ENCODE results near the gene POU5F1. TPM values are rescaled to one million over a fixed set of nuclear protein-coding genes. Genes with fewer than 3 reads are reported as not detected.

Gene POU5F1
- total and polyA plus RNA-seq, 7 experiments from 2014 or later: 0.18 to 0.46 TPM; not detected in 5

DNA sequence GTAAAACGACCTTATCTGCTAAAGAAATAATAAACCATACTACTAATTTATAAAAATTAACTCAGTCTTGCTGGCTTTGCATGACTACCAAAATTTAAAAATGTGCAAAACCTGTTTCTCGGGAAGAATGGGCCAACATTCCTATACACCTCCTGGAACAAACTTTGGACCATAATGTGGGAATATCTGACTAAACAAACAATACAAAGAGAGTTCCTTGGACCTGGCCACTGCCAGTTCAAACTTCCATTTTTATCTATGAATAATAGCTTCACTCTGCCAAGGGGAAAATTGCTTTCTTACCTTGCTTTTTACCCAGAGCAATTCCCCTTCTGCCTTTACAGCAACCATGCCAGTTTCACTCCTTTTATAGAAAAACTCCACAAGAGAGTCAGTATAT is 38.7 kb upstream of the POU5F1 start:
- intact Hi-C loops (cut with micrococcal nuclease): loop anchor here in 1 of 2 donors (10.0 kb wide), 1 partner anchor 1996 kb away; the partner anchor contains the start of genes HSD17B8, RING1, RXRB and SLC39A7
- no peaks in the 10 kb centered on the region for H3K27me3 Mint-ChIP-seq
- H3K9me3 Mint-ChIP-seq: no peaks in the 10 kb centered on the region
- no peak for DNase-seq
- H3K4me3 Mint-ChIP-seq: no peak overlapping the region
- POLR2A ChIA-PET: interaction anchor here (0.6 to 4.5 kb wide), 3 partner anchors 10 to 734 kb away, joined by 3 to 28 read pairs (median 3); no protein-coding TSS in a partner anchor
- H3K27ac ChIP-seq (ENCODE audit: low read depth, low read length): no peak overlapping the region
- no peaks in the 10 kb centered on the region for H3K9me3 ChIP-seq (ENCODE audit: control insufficient read depth in 2 of 3, low read length in 3 of 3)
- no peaks in the 10 kb centered on the region for H3K36me3 ChIP-seq (ENCODE audit: control insufficient read depth in 2 of 3, insufficient read depth in 3 of 3, low read length in 3 of 3)
- H3K27ac Mint-ChIP-seq: peak overlapping the region in 2 of 9 donors; percentile 66 to 67
- peaks cover 0 to 6% of the 10 kb centered on the region in 2 donors for H3K4me1 ChIP-seq (ENCODE audit: control insufficient read depth in 2 of 2, insufficient read depth in 2 of 2, low read length in 2 of 2)
- H3K27me3 ChIP-seq (ENCODE audit: control insufficient read depth in 2 of 2, insufficient read depth in 2 of 2, low read length in 2 of 2): no peaks in the 10 kb centered on the region
- peaks cover 13 to 21% (median 14%) of the 10 kb centered on the region in 7 donors for H3K4me1 Mint-ChIP-seq
- CTCF ChIA-PET: interaction anchor here (0.7 to 2.1 kb wide), 2 partner anchors 47 to 157 kb away, joined by 3 to 5 read pairs; no protein-coding TSS in a partner anchor
- H3K36me3 Mint-ChIP-seq: peaks cover 0 to 4% (median 0%) of the 10 kb centered on the region in 5 donors
- no peak for ATAC-seq
- H3K4me3 ChIP-seq (ENCODE audit: low read length): no peak overlapping the region

DNA sequence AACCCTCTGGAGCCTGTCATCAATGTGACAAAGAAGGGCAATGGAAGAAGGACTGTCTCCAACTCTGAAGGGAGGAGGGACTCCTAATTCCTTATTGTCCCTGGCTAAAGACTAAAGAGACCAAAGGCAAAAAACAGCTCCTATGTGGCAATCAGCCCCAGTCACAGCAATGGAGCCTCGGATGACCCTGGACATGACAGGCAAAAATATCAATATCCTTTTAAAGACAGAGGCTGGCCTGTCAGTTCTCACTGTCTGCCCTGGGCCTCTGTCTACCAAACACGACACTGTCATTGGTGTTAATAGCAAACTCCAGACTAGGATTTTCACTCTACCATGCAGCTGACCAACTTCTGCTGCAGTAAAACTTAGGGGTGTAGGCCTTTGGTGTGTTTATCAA is 38.0 kb upstream of the POU5F1 start:
- Mint-ChIP-seq H3K9me3 (no peaks in the 10 kb centered on the region), H3K27me3 (no peaks in the 10 kb centered on the region), H3K36me3 (peaks cover 0 to 4% (median 0%) of the 10 kb centered on the region in 5 donors), H3K4me1 (peaks cover 16 to 27% (median 20%) of the 10 kb centered on the region in 7 donors), H3K27ac (peak overlapping the region in 4 of 9 donors; percentile 7 to 77 (median 68)), H3K4me3 (no peak overlapping the region)
- Histone ChIP-seq H3K4me3 (ENCODE audit: low read length) (no peak overlapping the region), H3K9me3 (ENCODE audit: control insufficient read depth in 2 of 3, low read length in 3 of 3) (no peaks in the 10 kb centered on the region), H3K4me1 (ENCODE audit: control insufficient read depth in 2 of 2, insufficient read depth in 2 of 2, low read length in 2 of 2) (peaks cover 1 to 8% of the 10 kb centered on the region in 2 donors), H3K27me3 (ENCODE audit: control insufficient read depth in 2 of 2, insufficient read depth in 2 of 2, low read length in 2 of 2) (no peaks in the 10 kb centered on the region), H3K27ac (ENCODE audit: low read depth, low read length) (no peak overlapping the region), H3K36me3 (ENCODE audit: control insufficient read depth in 2 of 3, insufficient read depth in 3 of 3, low read length in 3 of 3) (no peaks in the 10 kb centered on the region)
- ChIA-PET POLR2A (interaction anchor here (1.2 to 4.5 kb wide), 2 partner anchors 10 to 16 kb away, joined by 3 to 28 read pairs; no protein-coding TSS in a partner anchor), CTCF (interaction anchor here (2.1 kb wide), 1 partner anchor 158 kb away, joined by 5 read pairs; no protein-coding TSS in a partner anchor)
- ATAC-seq (no peak), DNase-seq (no peak)
- intact Hi-C loops (cut with micrococcal nuclease): loop anchor here in 1 of 2 donors (10.0 kb wide), 1 partner anchor 1996 kb away; the partner anchor contains the start of genes HSD17B8, RING1, RXRB and SLC39A7

- H3K27me3 Mint-ChIP-seq: no peaks in the 10 kb centered on the region
- Histone ChIP-seq H3K9me3 (ENCODE audit: control insufficient read depth in 2 of 3, low read length in 3 of 3) (no peaks in the 10 kb centered on the region), H3K36me3 (ENCODE audit: control insufficient read depth in 2 of 3, insufficient read depth in 3 of 3, low read length in 3 of 3) (peaks cover 0 to 4% (median 0%) of the 10 kb centered on the region in 3 experiments), H3K27ac (ENCODE audit: low read depth, low read length) (no peak overlapping the region), H3K4me3 (ENCODE audit: low read length) (no peak overlapping the region), H3K4me1 (ENCODE audit: control insufficient read depth in 2 of 2, insufficient read depth in 2 of 2, low read length in 2 of 2) (peaks cover 13 to 26% of the 10 kb centered on the region in 2 donors), H3K27me3 (ENCODE audit: control insufficient read depth in 2 of 2, insufficient read depth in 2 of 2, low read length in 2 of 2) (no peaks in the 10 kb centered on the region)
- CTCF ChIA-PET: no interaction called here
- peaks cover 5 to 15% (median 5%) of the 10 kb centered on the region in 5 donors for H3K36me3 Mint-ChIP-seq
- DNase-seq (no peak), ATAC-seq (no peak)
- peaks cover 37 to 53% (median 44%) of the 10 kb centered on the region in 7 donors for H3K4me1 Mint-ChIP-seq
- H3K9me3 Mint-ChIP-seq: peaks cover 0 to 3% (median 0%) of the 10 kb centered on the region in 11 donors
- intact Hi-C loops (cut with micrococcal nuclease): loop anchor here in 1 of 2 donors (10.0 kb wide), 1 partner anchor 1999 kb away; the partner anchor contains the start of genes HSD17B8, RING1, RXRB and SLC39A7
- POLR2A ChIA-PET: interaction anchor here (4.5 to 6.8 kb wide), 2 partner anchors 7 to 161 kb away, joined by 28 to 35 read pairs; no protein-coding TSS in a partner anchor
- H3K4me3 Mint-ChIP-seq: peak overlapping the region; percentile 22 to 86 (median 53)
- H3K27ac Mint-ChIP-seq: peak overlapping the region; percentile 22 to 93 (median 82)
Measured at GRCh38 chr6:31205638-31206037, 35.2 kb upstream of the POU5F1 start.

DNA sequence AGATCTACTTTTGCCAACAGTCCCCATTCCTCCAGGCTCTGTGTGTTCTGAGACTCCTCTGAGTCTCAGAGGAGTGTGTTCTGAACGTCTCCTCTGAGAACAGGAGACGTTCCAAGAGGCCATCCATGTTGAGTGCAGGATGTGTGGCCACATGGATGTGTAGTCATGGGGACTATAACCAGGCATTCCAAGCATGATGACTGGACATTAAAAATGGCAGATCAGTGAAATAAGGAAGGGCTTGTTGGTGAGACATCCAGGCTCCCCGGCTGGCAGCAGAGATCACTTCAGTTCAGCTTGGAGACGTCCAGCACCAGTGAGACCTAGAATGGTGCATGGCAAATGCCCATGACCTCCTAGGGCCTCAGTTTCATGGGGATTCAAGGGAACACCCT is 34.3 kb upstream of the POU5F1 start:
- ATAC-seq (no peak), DNase-seq (no peak)
- intact Hi-C loops (cut with micrococcal nuclease): loop anchor here (1.0 to 10.0 kb wide), 3 partner anchors 68 to 2000 kb away; partner anchors contain the start of genes HLA-C (in 1 of the 2), HSD17B8 (in 1 of the 2), MDC1 (in 1 of the 2) and RING1 (in 1 of the 2)
- H3K4me1 ChIP-seq (ENCODE audit: control insufficient read depth in 2 of 2, insufficient read depth in 2 of 2, low read length in 2 of 2): peaks cover 21 to 31% of the 10 kb centered on the region in 2 donors
- CTCF ChIA-PET: interaction anchor here (2.5 kb wide), 1 partner anchor 162 kb away, joined by 13 read pairs; no protein-coding TSS in a partner anchor
- peaks cover 0 to 4% (median 0%) of the 10 kb centered on the region in 3 experiments for H3K36me3 ChIP-seq (ENCODE audit: control insufficient read depth in 2 of 3, insufficient read depth in 3 of 3, low read length in 3 of 3)
- H3K27me3 ChIP-seq (ENCODE audit: control insufficient read depth in 2 of 2, insufficient read depth in 2 of 2, low read length in 2 of 2): no peaks in the 10 kb centered on the region
- H3K4me3 ChIP-seq (ENCODE audit: low read length): no peak overlapping the region
- peak overlapping the region; percentile 82 to 97 (median 96) for H3K27ac Mint-ChIP-seq
- peak overlapping the region; percentile 74 to 96 (median 89) for H3K4me3 Mint-ChIP-seq
- H3K36me3 Mint-ChIP-seq: peaks cover 5 to 24% (median 5%) of the 10 kb centered on the region in 5 donors
- peaks cover 0 to 3% (median 0%) of the 10 kb centered on the region in 11 donors for H3K9me3 Mint-ChIP-seq
- no peaks in the 10 kb centered on the region for H3K27me3 Mint-ChIP-seq
- POLR2A ChIA-PET: interaction anchor here (0.6 to 6.8 kb wide), 4 partner anchors 19 to 986 kb away, joined by 3 to 35 read pairs (median 4); partner anchors contain the start of gene PBX2
- H3K9me3 ChIP-seq (ENCODE audit: control insufficient read depth in 2 of 3, low read length in 3 of 3): no peaks in the 10 kb centered on the region
- H3K4me1 Mint-ChIP-seq: peaks cover 42 to 62% (median 53%) of the 10 kb centered on the region in 7 donors
- peak overlapping the region; percentile 73 for H3K27ac ChIP-seq (ENCODE audit: low read depth, low read length)

GRCh38 chr6:31203345-31203979 is 33.0 kb upstream of the POU5F1 start:
- peaks cover 5 to 34% (median 5%) of the 10 kb centered on the region in 5 donors for H3K36me3 Mint-ChIP-seq
- intact Hi-C loops (cut with micrococcal nuclease): loop anchor here in 1 of 2 donors (5.0 to 10.0 kb wide), 2 partner anchors 486 to 2001 kb away; partner anchors contain the start of genes HSD17B8, MDC1, RING1 and RXRB
- peak overlapping the region; percentile 82 to 97 (median 96) for H3K27ac Mint-ChIP-seq
- peaks cover 0 to 3% (median 0%) of the 10 kb centered on the region in 11 donors for H3K9me3 Mint-ChIP-seq
- Histone ChIP-seq H3K4me3 (ENCODE audit: low read length) (peak overlapping the region; percentile 67), H3K36me3 (ENCODE audit: control insufficient read depth in 2 of 3, insufficient read depth in 3 of 3, low read length in 3 of 3) (peaks cover 0 to 4% (median 0%) of the 10 kb centered on the region in 3 experiments), H3K27me3 (ENCODE audit: control insufficient read depth in 2 of 2, insufficient read depth in 2 of 2, low read length in 2 of 2) (no peaks in the 10 kb centered on the region), H3K27ac (ENCODE audit: low read depth, low read length) (peak overlapping the region; percentile 73), H3K4me1 (ENCODE audit: control insufficient read depth in 2 of 2, insufficient read depth in 2 of 2, low read length in 2 of 2) (peaks cover 29 to 41% of the 10 kb centered on the region in 2 donors), H3K9me3 (ENCODE audit: control insufficient read depth in 2 of 3, low read length in 3 of 3) (no peaks in the 10 kb centered on the region)
- peaks cover 49 to 73% (median 64%) of the 10 kb centered on the region in 7 donors for H3K4me1 Mint-ChIP-seq
- H3K27me3 Mint-ChIP-seq: no peaks in the 10 kb centered on the region
- ChIA-PET CTCF (interaction anchor here (0.5 to 2.5 kb wide), 3 partner anchors 9 to 172 kb away, joined by 3 to 13 read pairs (median 3); no protein-coding TSS in a partner anchor), POLR2A (interaction anchor here (0.7 to 6.8 kb wide), 14 partner anchors 36 to 450 kb away, joined by 3 to 35 read pairs (median 4); no protein-coding TSS in a partner anchor)
- DNase-seq (peak in 3 of 9 donors; percentile 13 to 73 (median 55)), ATAC-seq (peak; percentile 81)
- peak overlapping the region; percentile 74 to 96 (median 89) for H3K4me3 Mint-ChIP-seq

All from naive thymus-derived CD4-positive, alpha-beta T cell (primary cell).